DMS153 treated with DMSO at 0.1 percent for 48 hours (cell line): Measurements from ENCODE around the gene ZNF334.

Experiments
- DNase-seq: peaks from one replicate; lab custom pipeline; 2025; ENCODE audit not compliant: unreplicated experiment; lab: John Stamatoyannopoulos, UW

Gene ZNF334

GRCh38 chr20:46546298-46546697 is 32.9 kb upstream of the ZNF334 start:
- DNase-seq, result no peak

GRCh38 chr20:46545827-46546138 is 32.4 kb upstream of the ZNF334 start:
- DNase-seq, result no peak

GRCh38 chr20:46545077-46545826 is 31.9 kb upstream of the ZNF334 start:
- no peak for DNase-seq

- no peak for DNase-seq
These were observed 31.2 kb upstream of the ZNF334 start for GRCh38 chr20:46544576-46544975.

- DNase-seq, result no peak
These were observed 30.6 kb upstream of the ZNF334 start for GRCh38 chr20:46543959-46544358.

GRCh38 chr20:46543033-46543432 is 29.7 kb upstream of the ZNF334 start:
- no peak for DNase-seq

- no peak for DNase-seq
These were observed 28.0 kb upstream of the ZNF334 start for GRCh38 chr20:46541229-46541935.

GRCh38 chr20:46539113-46539512 is 25.8 kb upstream of the ZNF334 start:
- DNase-seq, result no peak

GRCh38 chr20:46530640-46531039 is 17.3 kb upstream of the ZNF334 start:
- DNase-seq, result no peak

- DNase-seq, result no peak
These were observed 10.5 kb upstream of the ZNF334 start for GRCh38 chr20:46523696-46524328.

- no peak for DNase-seq
These were observed 9.7 kb upstream of the ZNF334 start for GRCh38 chr20:46523108-46523507.

- DNase-seq, result no peak
These were observed 7.7 kb upstream of the ZNF334 start for GRCh38 chr20:46520976-46521579.

- no peak for DNase-seq
These were observed 7.2 kb upstream of the ZNF334 start for GRCh38 chr20:46520540-46520939.

- DNase-seq, result no peak
These were observed 6.2 kb upstream of the ZNF334 start for GRCh38 chr20:46519471-46520068.

GRCh38 chr20:46509523-46509922 is 3.8 kb downstream of the ZNF334 start:
- DNase-seq, result no peak

- no peak for DNase-seq
These were observed 5.5 kb downstream of the ZNF334 start for GRCh38 chr20:46507760-46508407.

- no peak for DNase-seq
These were observed 7.9 kb downstream of the ZNF334 start for GRCh38 chr20:46505506-46505905.

- DNase-seq, result no peak
These were observed 11.4 kb downstream of the ZNF334 start for GRCh38 chr20:46501961-46502360.

GRCh38 chr20:46501337-46501942 is 11.9 kb downstream of the ZNF334 start:
- no peak for DNase-seq

GRCh38 chr20:46494077-46494476 is 19.3 kb downstream of the ZNF334 start:
- no peak for DNase-seq

- DNase-seq, result no peak
These were observed 22.0 kb downstream of the ZNF334 start for GRCh38 chr20:46491354-46491753.
